ENCODE data around the gene SPEG.

SPEG gene

DNA sequence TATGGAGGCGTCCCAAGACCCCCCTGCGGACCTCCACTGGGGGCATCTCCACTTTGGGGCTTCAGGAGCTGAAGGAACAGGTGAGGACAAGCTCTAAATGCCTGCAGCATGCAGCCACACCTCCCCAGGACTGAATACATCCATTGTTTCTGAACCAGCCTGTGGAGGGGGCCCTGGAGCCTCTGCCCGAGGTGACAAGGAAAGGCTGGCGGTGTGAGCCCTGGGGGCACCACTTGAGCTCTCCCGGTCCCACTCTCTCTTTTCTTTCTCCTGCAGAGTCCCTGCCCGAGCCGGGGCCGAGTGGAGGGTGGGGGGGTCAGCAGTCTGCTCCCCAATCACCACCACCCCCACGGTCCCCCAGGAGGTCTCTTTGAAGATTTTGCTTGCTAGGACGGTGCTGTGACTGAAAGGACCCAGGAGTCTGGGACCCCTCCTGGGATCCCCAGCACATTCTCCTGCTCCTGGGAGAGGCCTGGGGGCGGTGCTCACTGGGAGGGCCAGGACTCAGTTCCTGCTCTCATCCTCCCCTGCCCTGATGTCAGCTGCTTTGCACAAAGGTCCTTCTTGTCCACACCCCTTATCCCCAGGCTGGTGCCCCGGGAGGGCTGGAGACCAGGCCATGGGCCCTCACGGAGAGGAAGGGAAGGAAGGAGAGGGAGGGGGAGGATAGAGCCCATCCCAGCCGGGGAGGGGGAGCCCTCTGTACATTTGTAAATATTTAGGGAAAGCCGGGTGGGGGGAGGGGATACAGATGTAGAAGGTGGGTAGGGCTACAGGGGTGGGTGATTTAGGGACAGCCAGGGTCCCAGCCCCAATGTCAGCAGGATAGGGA lies 103.2 kb downstream of the SPEG start:
- H3F3A ChIP-seq (ENCODE audit: control insufficient read depth, insufficient read depth) = no peaks in the 10 kb centered on the region
- H4K20me1 ChIP-seq (ENCODE audit: control insufficient read depth, insufficient read depth, low read depth, low read length) = peaks cover 6% of the 10 kb centered on the region
- no peaks in the 10 kb centered on the region for H3K9me3 ChIP-seq (ENCODE audit: control insufficient read depth, insufficient read depth, low read length)
- H3K36me3 ChIP-seq (ENCODE audit: control insufficient read depth, low read length) = peaks cover 25% of the 10 kb centered on the region
- H3K4me1 ChIP-seq (ENCODE audit: control insufficient read depth, low read length) = peaks cover 14% of the 10 kb centered on the region
- peaks cover 8% of the 10 kb centered on the region for H3K79me2 ChIP-seq (ENCODE audit: control insufficient read depth, low read length)
- no peak overlapping the region for H3K4me3 ChIP-seq (ENCODE audit: low read length)
- TF ChIP-seq, protein P1, sequence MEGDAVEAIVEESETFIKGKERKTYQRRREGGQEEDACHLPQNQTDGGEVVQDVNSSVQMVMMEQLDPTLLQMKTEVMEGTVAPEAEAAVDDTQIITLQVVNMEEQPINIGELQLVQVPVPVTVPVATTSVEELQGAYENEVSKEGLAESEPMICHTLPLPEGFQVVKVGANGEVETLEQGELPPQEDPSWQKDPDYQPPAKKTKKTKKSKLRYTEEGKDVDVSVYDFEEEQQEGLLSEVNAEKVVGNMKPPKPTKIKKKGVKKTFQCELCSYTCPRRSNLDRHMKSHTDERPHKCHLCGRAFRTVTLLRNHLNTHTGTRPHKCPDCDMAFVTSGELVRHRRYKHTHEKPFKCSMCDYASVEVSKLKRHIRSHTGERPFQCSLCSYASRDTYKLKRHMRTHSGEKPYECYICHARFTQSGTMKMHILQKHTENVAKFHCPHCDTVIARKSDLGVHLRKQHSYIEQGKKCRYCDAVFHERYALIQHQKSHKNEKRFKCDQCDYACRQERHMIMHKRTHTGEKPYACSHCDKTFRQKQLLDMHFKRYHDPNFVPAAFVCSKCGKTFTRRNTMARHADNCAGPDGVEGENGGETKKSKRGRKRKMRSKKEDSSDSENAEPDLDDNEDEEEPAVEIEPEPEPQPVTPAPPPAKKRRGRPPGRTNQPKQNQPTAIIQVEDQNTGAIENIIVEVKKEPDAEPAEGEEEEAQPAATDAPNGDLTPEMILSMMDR (IDR thresholded peaks at IDR 0.05; ENCODE audit: low read depth, low read length, poor library complexity, severe bottlenecking) = no peak
- TF ChIP-seq EZH2phosphoT487 (IDR thresholded peaks at IDR 0.05; ENCODE audit: borderline replicate concordance, low read length) = no peak
- H3K27ac ChIP-seq (ENCODE audit: low read depth, low read length) = no peak overlapping the region
- H3K4me2 ChIP-seq (ENCODE audit: low read length) = no peak overlapping the region
- no peaks in the 10 kb centered on the region for H3K9me2 ChIP-seq (replicated peaks; ENCODE audit: control insufficient read depth, low read length)
- H3K27me3 ChIP-seq (ENCODE audit: control insufficient read depth, low read length) = peaks cover under 1% of the 10 kb centered on the region; the same call in 1 of the 2 replicates

DNA sequence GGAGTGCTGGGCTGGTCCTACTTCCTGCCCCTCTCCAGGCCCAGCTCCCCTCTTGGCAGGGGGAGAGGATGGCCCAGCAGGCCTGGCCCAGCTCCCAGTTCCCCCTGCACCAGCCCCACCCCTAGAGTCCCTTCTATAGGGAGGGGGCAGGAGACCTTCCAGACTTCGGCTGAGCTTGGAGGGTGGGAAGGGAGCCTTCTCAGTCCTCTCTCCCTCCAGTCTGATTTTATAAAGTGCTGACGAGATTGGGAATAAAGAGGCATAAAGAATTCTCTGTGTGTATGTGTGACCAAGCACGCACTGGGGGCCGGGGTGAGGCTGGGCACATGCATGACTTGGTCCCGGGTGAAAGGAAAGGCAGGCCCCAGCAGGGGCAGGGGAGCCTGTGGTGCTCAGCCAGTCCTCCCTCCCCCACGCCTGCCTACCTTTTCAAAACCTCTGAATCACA lies 103.9 kb downstream of the SPEG start:
- no peak for TF ChIP-seq EZH2phosphoT487 (IDR thresholded peaks at IDR 0.05; ENCODE audit: borderline replicate concordance, low read length)
- TF ChIP-seq, protein P1 (IDR thresholded peaks at IDR 0.05; ENCODE audit: low read depth, low read length, poor library complexity, severe bottlenecking) = no peak
- H3K4me3 ChIP-seq (ENCODE audit: low read length) = no peak overlapping the region
- H3K27ac ChIP-seq (ENCODE audit: low read depth, low read length) = no peak overlapping the region
- no peak overlapping the region for H3K4me2 ChIP-seq (ENCODE audit: low read length)
- peaks cover 14% of the 10 kb centered on the region for H3K4me1 ChIP-seq (ENCODE audit: control insufficient read depth, low read length)
- no peaks in the 10 kb centered on the region for H3F3A ChIP-seq (ENCODE audit: control insufficient read depth, insufficient read depth)
- peaks cover 6% of the 10 kb centered on the region for H4K20me1 ChIP-seq (ENCODE audit: control insufficient read depth, insufficient read depth, low read depth, low read length)
- H3K9me3 ChIP-seq (ENCODE audit: control insufficient read depth, insufficient read depth, low read length) = no peaks in the 10 kb centered on the region
- no peaks in the 10 kb centered on the region for H3K27me3 ChIP-seq (ENCODE audit: control insufficient read depth, low read length)
- peaks cover 8% of the 10 kb centered on the region for H3K79me2 ChIP-seq (ENCODE audit: control insufficient read depth, low read length)
- no peaks in the 10 kb centered on the region for H3K9me2 ChIP-seq (replicated peaks; ENCODE audit: control insufficient read depth, low read length)
- peaks cover 25% of the 10 kb centered on the region for H3K36me3 ChIP-seq (ENCODE audit: control insufficient read depth, low read length)

DNA sequence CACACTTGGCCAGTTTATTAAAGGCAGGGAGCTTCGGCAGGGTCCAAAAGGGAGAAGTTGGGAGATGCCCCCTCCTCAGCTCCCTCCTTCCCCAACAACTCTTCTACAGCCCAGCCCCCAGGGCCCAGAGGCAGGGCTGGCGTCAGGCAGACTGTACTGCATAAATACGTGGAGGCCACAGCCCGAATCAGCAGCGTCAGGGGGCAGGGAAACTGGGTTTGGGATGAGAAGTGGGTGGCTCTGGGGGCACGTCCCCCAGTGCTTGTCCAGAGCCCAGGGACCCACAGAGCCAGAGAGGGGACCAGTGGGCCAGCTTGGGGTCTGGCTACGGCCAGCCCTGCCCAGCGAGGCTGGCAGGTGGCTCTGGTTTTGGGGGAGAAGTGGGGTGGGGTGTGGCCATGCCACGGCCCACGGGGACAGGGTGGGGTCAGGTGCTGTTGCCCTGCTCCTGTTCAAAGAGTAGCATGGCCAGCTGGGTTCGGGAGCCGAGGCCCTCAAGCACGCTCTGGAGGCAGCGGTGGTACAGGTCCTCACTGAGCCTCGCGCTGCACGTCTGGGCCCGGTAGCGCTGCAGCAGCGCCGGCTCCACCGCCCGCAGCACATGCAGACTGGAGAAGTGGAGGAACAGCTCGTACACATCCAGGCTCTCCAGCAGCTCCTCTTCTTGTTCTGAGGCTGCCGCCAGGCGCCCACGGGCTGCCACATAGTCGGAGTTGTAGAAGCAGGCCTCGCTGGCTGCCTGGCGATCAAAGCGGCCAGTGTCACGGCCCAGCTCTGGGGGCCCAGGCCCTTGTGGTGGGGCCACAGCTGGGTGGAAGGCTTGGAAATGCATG lies 104.5 kb downstream of the SPEG start:
- peaks cover 6% of the 10 kb centered on the region for H4K20me1 ChIP-seq (ENCODE audit: control insufficient read depth, insufficient read depth, low read depth, low read length)
- H3K27me3 ChIP-seq (ENCODE audit: control insufficient read depth, low read length) = peaks cover under 1% of the 10 kb centered on the region; the same call in 1 of the 2 replicates
- no peaks in the 10 kb centered on the region for H3K9me3 ChIP-seq (ENCODE audit: control insufficient read depth, insufficient read depth, low read length)
- peaks cover 8% of the 10 kb centered on the region for H3K79me2 ChIP-seq (ENCODE audit: control insufficient read depth, low read length)
- H3K27ac ChIP-seq (ENCODE audit: low read depth, low read length) = no peak overlapping the region
- H3K9me2 ChIP-seq (replicated peaks; ENCODE audit: control insufficient read depth, low read length) = no peaks in the 10 kb centered on the region
- H3K4me2 ChIP-seq (ENCODE audit: low read length) = no peak overlapping the region
- peaks cover 25% of the 10 kb centered on the region for H3K36me3 ChIP-seq (ENCODE audit: control insufficient read depth, low read length)
- no peak overlapping the region for H3K4me3 ChIP-seq (ENCODE audit: low read length)
- peaks cover 16% of the 10 kb centered on the region for H3K4me1 ChIP-seq (ENCODE audit: control insufficient read depth, low read length)
- H3F3A ChIP-seq (ENCODE audit: control insufficient read depth, insufficient read depth) = no peaks in the 10 kb centered on the region
- no peak for TF ChIP-seq EZH2phosphoT487 (IDR thresholded peaks at IDR 0.05; ENCODE audit: borderline replicate concordance, low read length)
- TF ChIP-seq, protein P1 (IDR thresholded peaks at IDR 0.05; ENCODE audit: low read depth, low read length, poor library complexity, severe bottlenecking) = no peak

Data from DOHH2 (cell line).